Activated CD4-positive, alpha-beta T cell treated with anti-CD3 and anti-CD28 coated beads for 1 hour (primary cell): Measurements from ENCODE around the gene PTPRH.
"Not testable (repeated sequence)": the region's sequence is repeated elsewhere in the genome, so short reads cannot be mapped to it uniquely, and the experiment has no call there.

Experiments
- DNase-seq: peaks from one replicate; pipeline ENCODE4 v3.0.0-alpha.2; 2020

PTPRH gene

DNA sequence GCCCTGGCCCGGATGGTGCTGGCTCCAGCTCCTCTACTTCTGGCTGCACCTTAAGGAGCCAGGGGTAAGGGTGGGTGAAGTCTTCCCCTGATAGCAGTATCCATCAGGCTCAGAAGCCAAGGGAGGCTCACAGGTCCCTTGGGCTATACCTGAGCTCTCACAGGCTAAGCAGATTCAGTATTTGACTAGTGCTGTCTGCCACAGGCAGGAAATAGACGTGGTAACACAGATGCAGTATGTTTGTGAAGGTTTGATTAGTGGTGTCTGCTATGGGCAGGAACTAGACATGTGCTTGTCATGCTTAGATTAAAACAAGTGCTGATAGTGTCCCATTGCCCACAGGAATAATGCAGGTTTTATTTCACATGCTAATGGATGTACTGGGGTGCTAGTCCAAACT lies 33.2 kb downstream of the PTPRH start:
- no peak for DNase-seq

DNA sequence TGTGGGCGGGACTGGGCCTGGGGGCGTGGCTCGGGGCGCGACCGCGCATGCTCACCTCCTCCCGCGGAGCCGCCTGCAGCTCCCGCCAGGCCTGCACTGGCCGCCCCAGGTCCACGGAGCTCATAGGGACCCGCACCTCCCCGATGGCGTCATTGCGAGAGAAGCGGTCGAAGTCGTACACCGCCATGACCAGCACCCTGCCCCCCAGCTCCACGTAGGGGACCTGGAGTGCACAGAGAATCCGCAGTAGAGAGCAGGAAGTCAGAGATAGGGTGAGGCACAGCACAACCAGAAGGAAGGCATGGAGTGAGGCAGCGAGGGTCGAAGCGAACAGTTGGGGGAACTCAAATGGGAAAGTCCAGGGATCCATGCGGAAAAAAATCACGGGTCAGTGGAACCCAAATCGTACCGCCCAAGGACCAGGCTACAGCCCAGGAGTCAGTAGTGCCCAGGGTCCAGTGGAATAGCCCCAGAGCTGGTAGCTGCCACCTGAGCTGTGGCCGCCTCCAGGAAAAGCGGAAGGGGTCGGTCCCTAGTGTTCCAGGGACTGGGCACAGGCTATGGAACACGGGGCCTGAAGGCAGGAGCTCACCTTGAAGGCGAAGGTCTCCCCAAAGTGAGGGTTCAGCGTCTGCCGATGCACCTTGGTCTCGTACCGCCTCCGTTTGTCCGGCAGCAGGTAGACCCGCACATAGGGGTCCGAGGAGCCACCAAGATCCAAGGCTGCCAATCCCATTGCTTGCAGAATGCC lies 34.0 kb downstream of the PTPRH start:
- no peak for DNase-seq

DNA sequence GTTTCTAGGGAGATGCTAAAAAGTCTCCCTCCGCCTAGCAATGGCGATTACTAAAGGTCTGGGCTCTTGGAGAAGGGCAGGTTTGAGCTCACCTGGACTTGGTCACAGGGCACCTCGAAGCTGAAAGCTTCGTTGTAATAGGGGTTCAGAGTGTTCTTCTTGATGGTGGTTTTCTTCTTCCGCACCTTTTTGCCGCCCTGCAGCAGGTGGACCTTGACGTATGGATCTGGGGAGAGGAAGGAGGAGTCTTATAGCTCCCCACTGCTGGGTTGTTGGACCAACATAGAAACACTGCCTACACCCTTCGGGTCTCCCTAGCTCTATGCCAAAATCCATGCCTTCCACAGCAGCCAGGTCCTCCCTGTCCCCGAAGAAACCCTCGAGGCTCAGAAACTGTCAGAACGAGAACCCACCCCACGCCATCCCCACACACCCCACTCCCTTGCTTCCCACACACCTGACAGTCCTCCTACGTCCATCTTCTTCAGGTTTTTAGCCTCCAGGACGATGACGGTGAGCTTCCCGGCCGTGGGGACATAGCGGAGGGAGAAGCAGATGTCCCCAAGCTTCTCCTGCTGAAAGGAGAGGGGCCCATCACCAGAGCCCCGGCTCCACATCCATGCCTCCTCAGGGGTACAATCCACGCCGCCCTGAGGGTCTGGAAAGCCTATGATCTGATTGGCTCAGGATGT lies 34.7 kb downstream of the PTPRH start:
- no peak for DNase-seq

DNA sequence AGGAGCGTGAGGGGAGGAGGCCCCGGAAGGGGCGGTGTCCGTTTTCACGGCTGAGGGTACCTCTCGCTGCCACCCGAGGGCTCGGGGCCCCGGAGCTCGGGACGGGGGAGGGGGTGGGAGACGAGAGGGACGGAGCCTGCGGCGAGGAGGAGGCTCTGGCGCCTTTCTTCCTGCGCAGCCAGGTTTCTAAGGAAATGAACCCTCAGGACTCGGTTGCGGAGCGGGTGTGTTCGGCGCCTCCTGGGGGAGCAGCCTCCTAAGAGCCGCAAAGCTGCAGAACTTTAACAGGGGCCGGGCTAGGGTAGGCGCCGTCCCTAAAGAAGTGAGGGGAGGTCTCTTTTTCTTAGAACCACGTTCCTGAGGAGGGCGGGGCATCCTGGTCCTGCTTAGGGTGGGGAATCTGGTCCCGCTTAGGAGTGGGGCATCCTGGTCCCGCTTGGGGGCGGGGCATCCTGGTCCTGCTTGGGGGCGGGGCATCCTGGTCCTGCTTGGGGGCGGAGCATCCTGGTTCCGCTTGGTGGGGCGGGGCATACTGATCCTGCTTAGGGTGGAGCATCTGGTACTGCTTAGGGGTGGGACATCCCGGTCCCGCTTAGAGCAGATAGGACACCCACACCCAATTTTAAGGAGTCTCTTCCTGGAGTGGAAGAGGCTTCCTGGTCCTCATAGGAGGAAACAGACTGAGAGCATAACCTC lies 35.4 kb downstream of the PTPRH start:
- no peak for DNase-seq

DNA sequence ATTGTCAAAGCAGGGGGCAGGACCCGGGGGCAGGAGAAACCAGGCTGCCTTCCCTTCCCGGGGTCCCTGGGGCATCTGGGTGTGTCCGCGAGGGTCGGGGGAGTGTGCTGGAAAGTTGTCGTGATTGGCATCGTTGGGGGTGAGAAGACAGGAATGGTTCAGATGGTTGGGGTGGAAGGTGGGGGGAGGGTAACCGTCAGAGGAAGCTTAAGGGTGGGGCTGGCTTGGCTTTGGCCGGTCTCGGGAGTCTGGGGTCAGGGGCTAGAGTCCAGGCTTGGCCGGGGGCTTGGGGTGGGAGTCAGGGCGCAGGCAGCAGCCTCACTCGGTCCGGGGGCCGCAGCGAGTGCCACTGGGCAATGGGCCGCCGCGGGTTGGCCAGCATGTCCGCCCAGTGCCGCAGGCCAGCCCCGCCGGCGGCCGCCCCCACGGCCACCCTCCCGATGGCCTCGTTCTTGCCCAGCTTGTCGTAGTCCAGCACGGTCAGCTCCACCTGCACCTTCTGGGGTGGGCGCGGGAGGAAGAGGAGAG lies 36.1 kb downstream of the PTPRH start:
- no peak for DNase-seq

DNA sequence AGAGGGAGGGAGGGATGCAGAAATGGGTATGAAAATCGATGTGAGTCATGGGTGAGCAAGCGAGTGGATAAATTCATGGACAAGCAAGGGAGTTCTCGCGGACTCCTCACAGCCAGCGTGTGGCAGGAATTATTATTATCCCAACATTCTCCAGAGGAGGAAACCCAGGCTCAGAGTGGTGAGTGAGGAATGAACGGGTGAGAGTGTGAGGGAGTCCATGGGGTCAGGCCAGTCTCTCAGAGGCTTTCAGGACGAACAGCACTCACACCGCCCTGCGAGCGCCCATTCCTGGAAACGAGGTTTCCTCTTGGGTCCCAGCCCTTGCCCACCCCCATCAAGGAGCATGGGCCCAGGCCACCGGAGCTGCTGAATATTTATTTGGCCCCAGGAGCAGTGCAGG lies 36.6 kb downstream of the PTPRH start:
- DNase-seq, result no peak

DNA sequence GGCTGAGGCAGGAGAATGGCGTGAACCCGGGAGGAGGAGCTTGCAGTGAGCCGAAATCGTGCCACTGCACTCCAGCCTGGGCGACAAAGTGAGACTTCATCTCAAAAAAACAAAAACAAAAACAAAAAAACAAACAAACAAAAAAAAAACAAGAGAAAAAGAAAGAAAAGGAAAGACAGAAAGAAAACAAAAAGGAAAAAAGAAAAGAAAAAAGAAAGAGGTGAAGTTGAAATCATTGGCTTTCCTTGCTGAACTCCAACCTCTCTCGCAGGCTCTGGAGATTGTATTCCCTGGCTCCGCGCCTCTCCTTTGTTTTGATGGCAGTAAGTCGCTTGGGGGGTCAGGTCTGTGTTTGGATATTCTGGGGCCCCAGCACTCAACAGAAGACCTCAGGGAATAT lies 37.0 kb downstream of the PTPRH start:
- not testable (repeated sequence) for DNase-seq

DNA sequence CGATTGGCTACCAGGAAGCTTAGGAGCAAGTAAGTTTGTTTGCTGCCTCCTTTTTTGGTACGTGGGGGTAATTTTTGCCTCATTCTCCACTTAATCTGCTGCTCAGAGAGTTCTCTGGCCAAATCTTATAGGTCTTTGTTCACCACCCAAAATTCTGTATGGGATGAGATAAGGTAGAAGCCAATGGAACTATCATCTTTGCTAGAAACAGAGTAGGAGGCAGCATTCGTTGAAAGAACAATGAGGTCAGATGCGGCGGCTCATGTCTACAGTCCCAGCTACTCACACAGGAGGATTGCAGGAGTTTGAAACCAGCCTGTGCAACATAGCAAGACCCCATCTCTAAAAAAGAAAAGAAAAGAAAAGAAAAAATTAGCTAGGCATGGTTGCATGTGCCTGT lies 37.9 kb downstream of the PTPRH start:
- DNase-seq, result no peak

DNA sequence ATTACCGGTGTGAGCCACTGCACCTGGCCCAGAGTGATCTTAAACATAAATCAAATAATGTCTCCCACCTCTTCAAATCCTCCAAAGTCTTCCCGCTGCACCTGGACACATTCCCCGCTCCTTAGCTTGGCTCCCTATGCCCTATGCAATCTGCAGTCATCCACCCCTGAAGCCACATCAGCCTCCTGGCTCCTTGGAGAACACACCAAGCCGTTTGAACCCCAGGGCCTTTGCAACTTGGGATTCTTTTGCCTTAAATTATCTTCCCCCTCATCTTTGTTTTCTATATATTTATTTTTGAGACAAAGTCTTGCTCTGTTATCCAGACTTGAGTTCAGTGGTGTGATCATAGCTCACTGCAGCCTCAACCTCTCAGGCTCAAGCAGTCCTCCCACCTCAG lies 40.2 kb downstream of the PTPRH start:
- DNase-seq, result no peak

DNA sequence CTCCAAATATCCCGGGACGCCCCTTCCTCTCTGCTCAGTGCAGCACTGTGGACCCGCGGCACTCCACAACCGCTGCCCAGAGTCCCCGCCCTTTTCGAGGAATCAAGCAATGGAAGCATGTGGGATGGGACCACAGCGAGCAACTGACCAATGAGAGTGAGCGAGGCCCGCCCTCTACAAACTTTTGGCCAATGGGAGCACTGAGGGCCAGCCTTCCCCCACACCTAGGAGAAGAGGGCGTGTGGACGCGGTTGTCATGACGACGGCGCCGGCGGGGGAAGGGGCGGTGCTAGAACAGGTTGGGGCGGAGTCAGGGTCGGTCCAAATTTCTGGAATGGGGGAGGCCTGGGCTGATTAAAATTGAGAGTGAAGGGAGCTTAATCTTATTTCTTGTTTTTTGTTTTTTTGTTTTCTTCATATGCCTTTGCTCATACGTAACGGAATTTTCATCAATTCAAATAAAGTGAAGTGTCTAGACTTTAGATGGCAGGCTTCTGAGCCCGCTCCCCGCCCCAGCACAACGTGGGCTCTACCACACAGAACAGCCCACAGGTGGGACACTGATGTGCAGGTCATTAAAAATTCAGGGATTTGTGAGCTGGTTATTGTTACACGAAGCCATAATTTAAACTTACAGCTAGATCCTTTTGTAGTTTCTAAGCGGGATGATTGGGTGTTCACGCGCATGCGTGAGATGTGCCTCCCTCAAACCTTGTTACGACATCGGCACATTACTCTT lies 42.6 kb downstream of the PTPRH start, which contains the start of gene DNAAF3:
Gene DNAAF3 (minus strand): TSS at position 84 of the 739 bp plus-strand sequence. CDS start 200 bp downstream, outside the sequence.
- DNase-seq, result peak; percentile 56

DNA sequence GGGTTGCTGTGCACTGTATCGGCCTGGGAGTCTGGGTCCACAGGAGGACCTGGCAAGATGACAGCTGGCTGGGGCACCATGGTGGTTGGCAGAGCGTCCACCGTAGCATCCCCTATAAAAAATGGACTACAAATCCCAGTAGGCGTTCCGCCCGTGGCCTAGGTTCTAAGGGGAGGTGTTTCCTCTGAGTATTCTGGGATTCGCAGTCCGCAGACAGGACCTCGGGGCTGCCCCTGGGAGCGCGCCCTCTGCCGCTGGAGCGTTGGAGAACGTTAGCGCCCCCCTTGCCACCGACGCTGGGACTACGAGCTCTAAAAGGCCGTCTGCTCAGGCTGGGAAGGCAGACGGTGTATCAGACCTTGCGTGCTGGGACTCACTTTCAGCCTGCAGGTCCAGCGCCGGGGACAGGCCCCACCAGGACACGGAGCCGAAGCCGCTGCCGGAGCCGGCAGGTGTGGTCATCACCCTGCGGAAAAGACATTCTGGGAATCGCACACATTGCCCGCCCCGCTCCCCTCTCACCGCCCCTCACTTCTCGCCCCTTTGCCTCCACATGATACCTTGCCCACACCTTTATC lies 43.3 kb downstream of the PTPRH start:
- no peak for DNase-seq

DNA sequence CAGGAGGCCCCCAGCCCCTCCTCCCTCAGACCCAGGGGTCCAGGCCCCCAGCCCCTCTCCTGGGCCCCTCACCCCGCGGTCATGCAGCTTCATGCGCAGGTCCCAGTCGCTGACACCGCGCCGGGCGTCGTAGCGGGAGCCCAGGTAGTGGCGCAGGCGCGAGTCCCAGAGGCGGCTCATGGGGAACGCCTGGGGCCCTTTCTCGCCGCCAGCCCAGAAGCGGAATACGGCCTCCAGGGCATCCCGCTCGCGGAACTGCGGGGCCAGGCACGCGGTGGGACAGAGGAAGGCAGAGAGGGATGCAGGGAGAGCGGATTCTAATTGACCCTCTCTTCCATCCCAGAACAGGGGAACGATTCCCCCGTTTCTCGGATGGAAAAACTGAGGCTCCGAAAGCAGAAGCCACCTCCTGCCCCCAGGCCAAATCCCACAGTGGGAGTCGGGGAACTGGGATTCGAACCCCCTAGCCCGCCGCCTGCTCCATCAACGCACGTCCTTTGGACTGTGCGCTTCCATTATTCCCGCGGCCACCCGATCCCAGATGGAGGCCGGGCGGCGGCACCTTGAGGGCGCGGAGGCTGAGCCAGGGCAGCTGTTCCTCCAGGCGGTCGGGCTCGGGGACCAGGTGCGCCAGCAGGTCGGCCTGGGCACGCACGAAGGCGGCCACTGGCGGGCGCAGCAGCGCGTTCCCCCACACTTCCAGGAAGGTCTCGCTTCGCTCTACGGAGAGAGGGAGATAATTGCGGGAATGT lies 47.6 kb downstream of the PTPRH start:
- DNase-seq, result no peak

DNA sequence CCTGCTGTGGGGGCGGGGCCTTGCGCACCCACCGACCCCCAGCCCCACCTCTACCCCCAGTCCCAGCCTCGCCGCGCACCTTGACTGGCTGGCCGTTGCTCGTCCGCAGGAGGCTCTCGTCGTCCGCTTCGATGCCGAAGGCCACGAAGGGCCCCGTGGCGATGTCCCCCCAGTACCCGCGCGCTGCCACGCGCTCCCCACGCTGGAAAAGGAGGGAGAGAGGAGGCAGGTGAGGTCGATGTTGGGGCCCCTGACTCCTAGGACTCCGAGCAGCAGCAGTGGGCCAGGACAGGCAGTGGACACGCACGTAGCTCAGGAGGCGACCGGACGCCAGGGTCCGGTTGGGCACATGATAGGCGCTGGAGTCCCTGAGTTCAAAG lies 48.3 kb downstream of the PTPRH start:
- no peak for DNase-seq

DNA sequence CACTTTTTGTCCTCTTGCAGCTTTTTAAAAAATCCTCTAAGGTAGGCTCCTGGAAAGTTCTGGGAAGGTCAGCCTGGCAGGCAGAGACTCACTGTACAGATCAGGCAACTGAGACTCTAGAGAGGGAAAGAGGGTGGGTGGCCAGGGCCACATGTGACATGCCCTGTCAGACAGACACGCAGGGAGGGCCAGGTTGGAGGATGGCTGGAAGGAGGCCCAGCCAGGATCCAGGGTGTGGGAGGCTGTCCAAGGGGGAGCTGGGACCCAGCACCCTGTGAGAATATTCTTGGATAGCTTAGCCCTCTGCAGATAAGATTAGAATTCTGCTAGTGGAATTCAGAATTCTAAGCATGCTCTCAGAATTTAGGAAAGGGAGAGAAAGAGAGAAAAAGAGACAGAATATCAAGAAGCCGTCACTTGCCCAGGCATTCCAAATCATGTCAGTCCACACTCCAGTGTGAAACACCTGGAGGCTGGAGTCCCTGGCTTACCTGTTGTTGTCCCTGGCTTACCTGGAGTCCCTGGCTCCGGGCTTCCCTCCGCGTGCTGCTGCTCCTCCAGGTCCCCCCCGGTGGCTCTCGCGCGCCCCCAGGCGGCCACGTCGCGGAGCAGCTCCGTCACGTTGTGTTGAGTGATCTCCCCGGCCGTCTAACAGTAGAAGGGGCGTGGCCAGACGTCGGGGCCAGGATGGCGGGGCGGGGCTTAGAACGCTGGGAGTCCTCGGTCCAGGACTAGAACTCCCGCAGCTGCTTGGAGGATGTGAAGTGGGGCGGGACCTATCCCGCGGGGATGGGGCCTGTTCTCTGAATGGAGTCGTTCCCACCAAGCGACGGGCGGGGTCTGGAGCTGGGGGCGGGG lies 48.9 kb downstream of the PTPRH start:
- DNase-seq, result peak; percentile 73

DNA sequence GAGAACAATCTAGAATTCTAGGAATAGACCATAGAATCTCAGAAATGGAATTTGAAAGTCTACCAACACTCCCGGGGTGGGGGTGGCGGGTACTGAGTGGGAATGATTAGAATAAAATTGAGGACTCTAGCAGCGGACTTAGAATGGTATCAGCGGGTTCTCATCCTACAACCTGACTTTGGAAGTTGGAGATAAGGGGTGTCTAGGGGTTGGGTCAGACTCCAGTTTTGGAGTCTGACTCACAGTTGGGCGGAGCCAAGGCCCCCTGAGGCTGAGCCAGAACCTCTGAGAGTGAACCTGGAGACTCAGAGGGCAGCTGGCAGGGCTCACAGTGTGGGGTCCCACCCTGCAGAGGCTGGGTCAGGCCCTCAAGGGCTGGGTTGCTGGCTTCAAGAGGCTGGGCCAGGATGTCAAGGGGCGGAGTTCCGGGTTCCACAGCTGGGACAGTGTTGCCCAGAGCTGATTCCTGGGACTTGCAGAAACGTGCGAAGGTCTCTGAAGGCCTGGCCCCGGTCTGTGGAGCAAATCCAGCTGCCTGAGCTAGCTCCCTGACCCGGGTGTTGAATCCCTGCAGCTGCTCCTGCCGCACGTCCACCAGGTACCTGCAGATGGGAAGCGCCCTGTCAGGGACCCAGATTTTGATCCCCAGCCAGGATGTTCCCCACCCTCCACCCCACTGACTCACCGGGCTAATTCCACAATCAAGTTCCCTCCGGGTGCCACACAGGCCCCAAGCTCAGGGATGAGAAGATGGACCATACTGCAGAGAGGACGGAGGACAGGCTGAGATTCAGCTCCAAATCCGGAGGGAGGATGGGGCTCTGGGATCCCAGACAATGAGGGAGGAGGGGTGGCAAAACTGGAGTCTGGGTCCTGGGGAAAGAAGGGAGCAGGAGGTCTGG lies 50.2 kb downstream of the PTPRH start:
- no peak for DNase-seq

DNA sequence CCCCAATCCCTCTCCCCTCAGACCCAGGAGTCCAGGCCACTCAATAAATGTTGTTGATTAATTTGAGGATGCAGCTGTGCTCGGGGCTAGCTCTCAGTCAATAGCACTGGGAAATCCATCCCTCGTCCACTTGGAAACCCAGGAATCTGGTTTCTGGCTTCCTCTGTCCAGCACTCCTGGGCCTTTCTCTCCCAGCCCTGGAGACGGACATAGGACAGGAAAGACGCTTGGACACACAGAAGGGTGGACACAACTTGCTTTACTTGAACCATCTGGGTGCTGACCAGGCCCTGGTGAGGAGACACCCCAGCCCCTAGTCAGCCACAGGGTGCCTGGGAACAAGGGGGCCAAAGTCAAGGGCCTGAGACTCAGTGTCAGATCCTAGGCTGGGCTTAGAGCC lies 50.9 kb downstream of the PTPRH start:
- DNase-seq, result no peak

DNA sequence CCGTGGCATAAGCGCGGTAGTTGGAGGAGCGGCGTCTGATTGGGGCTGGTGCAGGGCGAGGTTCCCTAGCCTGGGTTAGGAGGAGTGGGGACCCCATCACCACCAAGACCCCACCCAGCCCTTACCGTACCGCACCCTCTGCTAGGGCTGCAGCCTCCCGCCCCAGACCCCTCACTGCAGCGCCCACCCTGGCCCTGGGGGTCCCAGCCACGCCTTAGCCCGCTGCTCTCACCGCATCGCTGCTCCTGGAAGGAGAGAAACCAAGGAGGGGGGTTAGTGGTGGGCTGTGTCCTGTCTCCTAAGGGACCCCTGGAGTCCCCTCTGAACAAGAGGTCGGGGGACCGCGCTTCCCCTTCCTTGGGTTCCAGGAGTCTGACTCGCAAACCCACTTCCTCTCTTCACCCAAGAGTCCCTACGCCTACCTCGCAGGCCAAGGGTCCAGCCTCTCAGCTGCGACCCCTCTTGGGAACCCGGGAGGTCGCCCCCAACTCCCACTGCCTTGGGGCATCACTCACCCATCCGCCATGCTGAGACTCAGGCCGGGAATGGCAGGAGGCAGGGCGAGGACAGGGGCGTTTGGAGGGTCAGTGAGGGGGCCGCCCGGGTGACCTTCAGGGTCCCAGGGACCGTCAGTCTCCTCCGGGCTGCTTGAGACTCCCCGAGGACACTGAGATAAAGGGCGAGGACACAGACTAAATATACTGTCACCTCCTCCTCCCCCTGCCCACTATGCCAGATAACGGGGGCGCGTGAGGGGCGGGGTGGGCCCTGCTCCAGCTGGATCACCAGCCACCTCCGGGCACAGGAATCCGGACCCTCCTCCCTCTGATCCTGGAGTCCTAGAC lies 52.0 kb downstream of the PTPRH start, which contains the start of gene TNNI3:
Gene TNNI3 (minus strand): TSS at position 669 of the 845 bp plus-strand sequence. CDS start 143 bp downstream, at position 526.
- no peak for DNase-seq
